ENCODE data around the gene OR5A2. TPM values are rescaled to one million over a fixed set of nuclear protein-coding genes. Genes with fewer than 3 reads are reported as not detected.

The OR5A2 gene, protein sequence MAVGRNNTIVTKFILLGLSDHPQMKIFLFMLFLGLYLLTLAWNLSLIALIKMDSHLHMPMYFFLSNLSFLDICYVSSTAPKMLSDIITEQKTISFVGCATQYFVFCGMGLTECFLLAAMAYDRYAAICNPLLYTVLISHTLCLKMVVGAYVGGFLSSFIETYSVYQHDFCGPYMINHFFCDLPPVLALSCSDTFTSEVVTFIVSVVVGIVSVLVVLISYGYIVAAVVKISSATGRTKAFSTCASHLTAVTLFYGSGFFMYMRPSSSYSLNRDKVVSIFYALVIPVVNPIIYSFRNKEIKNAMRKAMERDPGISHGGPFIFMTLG
- total RNA-seq (not detected), polyA plus RNA-seq (not detected)

DNA sequence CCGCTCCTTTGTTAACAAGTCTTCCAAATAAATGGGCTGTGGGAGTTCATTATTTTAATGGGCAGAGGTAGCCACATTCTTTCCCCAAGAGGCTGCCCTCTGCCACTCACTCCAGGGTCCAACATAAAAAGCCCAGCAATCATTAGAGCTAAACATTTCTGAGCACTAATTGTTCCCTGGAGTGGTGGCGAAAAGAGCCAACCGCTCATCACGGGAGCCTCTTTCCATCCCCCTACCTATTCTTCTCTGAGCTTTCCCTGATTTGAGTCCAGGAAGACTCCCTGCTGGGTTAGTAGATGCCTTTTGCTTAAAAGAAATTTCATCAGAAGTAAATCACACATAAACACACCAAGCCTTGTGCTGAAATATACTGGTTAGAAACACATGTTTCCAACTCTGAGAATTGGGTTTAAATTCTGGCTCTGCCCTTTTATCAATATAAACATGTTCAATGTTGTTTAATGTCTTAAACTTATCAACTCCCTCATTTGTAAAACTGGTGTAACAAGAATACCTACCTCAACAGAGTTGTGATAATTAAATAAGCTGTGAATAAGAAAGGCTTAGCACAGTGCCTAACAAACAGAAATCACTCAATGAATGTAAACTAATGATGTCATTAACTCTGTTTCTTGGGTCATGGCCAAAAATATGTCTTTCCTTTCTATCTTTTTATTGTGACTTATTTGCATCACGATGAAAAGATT, at the start of gene OR5A2:
Gene OR5A2, minus strand, starts transcription at position 53 of the 707 bp plus-strand sequence. CDS start 3,460 bp downstream, outside the sequence.
- Histone ChIP-seq H3K4me1 (ENCODE audit: insufficient read depth, low read length) (no peaks in the 10 kb centered on the region), H3K9me3 (ENCODE audit: control insufficient read depth in 1 of 2, low read length in 2 of 2) (no peaks in the 10 kb centered on the region), H3K27ac (ENCODE audit: low read depth, low read length) (no peak within 1 kb of the TSS), H3K27me3 (ENCODE audit: insufficient read depth, low read length) (no peaks in the 10 kb centered on the region), H3K36me3 (ENCODE audit: insufficient read depth, low read length) (no peaks in the 10 kb centered on the region), H3K4me3 (ENCODE audit: low read length in 2 of 2) (no peak within 1 kb of the TSS)
- CTCF ChIA-PET (ENCODE audit: partially characterized antibody), result no interaction called here
- peaks cover 2 to 5% of the 10 kb centered on the region in 2 donors for H3K27me3 Mint-ChIP-seq
- H3K36me3 Mint-ChIP-seq, result no peaks in the 10 kb centered on the region
- H3K4me3 Mint-ChIP-seq, result no peak within 1 kb of the TSS
- no peaks in the 10 kb centered on the region for H3K9me3 Mint-ChIP-seq
- no peak within 1 kb of the TSS for H3K27ac Mint-ChIP-seq
- DNase-seq, result no peak
- intact Hi-C loops (cut with micrococcal nuclease), result no loop called here
- H3K4me1 Mint-ChIP-seq, result no peaks in the 10 kb centered on the region
- POLR2A ChIA-PET (ENCODE audit: partially characterized antibody), result no interaction called here

DNA sequence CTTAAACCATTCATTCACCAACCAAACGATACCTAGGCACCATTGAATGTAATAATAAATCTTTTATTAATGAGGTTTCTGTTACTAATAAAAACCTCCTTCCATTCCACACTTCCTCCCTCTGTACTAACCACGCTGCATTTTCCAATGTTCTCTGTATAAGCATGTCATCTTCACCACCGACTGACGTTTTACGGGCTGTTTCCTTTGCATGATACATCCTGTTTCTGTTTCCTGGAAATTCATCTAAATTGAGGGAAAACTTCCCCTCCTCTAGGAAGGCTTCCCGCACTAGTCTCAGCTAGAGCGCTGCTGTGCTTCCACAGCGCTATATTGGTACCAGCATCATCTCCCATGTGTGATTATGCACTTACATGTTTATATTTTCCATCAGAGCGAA, 49.0 kb upstream of the OR5A2 start:
- no peaks in the 10 kb centered on the region for H3K27me3 ChIP-seq (ENCODE audit: insufficient read depth, low read length)
- Mint-ChIP-seq H3K36me3 (no peaks in the 10 kb centered on the region), H3K27me3 (peaks cover 7 to 19% of the 10 kb centered on the region in 2 donors), H3K9me3 (no peaks in the 10 kb centered on the region), H3K4me3 (no peak overlapping the region), H3K4me1 (peaks cover 0 to 2% (median under 1%) of the 10 kb centered on the region in 4 donors), H3K27ac (no peak overlapping the region)
- DNase-seq, result no peak
- no peak overlapping the region for H3K4me3 ChIP-seq (ENCODE audit: low read length in 2 of 2)
- no peak overlapping the region for H3K27ac ChIP-seq (ENCODE audit: low read depth, low read length)
- no peaks in the 10 kb centered on the region for H3K36me3 ChIP-seq (ENCODE audit: insufficient read depth, low read length)
- H3K4me1 ChIP-seq (ENCODE audit: insufficient read depth, low read length), result no peaks in the 10 kb centered on the region
- ChIA-PET POLR2A (ENCODE audit: partially characterized antibody) (no interaction called here), CTCF (ENCODE audit: partially characterized antibody) (no interaction called here)
- no peaks in the 10 kb centered on the region for H3K9me3 ChIP-seq (ENCODE audit: control insufficient read depth in 1 of 2, low read length in 2 of 2)
- intact Hi-C loops (cut with micrococcal nuclease), result no loop called here

DNA sequence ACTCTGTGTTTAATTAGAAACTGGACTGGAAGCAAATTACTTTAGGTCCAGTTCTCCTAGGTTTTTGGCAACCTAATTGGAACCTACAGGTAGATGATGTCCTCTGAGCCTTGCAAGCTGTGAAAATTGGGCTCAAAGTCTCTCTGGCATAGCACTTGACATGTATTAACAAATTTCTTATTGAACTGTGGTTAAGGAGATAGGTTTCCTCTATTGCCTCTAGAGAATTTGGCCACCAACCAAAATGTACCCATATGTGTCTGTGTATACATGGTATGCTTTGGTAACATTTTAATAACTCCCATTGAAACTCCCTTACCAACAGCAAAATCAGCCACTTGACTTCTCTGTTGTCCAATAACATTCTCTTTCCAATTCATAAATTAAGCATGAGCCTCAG, 46.8 kb upstream of the OR5A2 start, which contains the start of gene OR4D10:
Gene OR4D10, plus strand, starts transcription at position 301 of the 400 bp plus-strand sequence. CDS start 4,115 bp downstream, outside the sequence.
- no peaks in the 10 kb centered on the region for H3K36me3 ChIP-seq (ENCODE audit: insufficient read depth, low read length)
- no peaks in the 10 kb centered on the region for H3K4me1 ChIP-seq (ENCODE audit: insufficient read depth, low read length)
- no peak within 1 kb of the TSS for H3K4me3 Mint-ChIP-seq
- CTCF ChIA-PET (ENCODE audit: partially characterized antibody), result no interaction called here
- H3K36me3 Mint-ChIP-seq, result no peaks in the 10 kb centered on the region
- H3K27ac ChIP-seq (ENCODE audit: low read depth, low read length), result no peak within 1 kb of the TSS
- H3K27me3 Mint-ChIP-seq, result peaks cover 9 to 15% of the 10 kb centered on the region in 2 donors
- POLR2A ChIA-PET (ENCODE audit: partially characterized antibody), result no interaction called here
- no peaks in the 10 kb centered on the region for H3K9me3 Mint-ChIP-seq
- H3K27me3 ChIP-seq (ENCODE audit: insufficient read depth, low read length), result no peaks in the 10 kb centered on the region
- no peaks in the 10 kb centered on the region for H3K9me3 ChIP-seq (ENCODE audit: control insufficient read depth in 1 of 2, low read length in 2 of 2)
- H3K4me1 Mint-ChIP-seq, result peaks cover 0 to 2% (median under 1%) of the 10 kb centered on the region in 4 donors
- H3K4me3 ChIP-seq (ENCODE audit: low read length in 2 of 2), result no peak within 1 kb of the TSS
- intact Hi-C loops (cut with micrococcal nuclease), result no loop called here
- DNase-seq, result no peak
- no peak within 1 kb of the TSS for H3K27ac Mint-ChIP-seq

DNA sequence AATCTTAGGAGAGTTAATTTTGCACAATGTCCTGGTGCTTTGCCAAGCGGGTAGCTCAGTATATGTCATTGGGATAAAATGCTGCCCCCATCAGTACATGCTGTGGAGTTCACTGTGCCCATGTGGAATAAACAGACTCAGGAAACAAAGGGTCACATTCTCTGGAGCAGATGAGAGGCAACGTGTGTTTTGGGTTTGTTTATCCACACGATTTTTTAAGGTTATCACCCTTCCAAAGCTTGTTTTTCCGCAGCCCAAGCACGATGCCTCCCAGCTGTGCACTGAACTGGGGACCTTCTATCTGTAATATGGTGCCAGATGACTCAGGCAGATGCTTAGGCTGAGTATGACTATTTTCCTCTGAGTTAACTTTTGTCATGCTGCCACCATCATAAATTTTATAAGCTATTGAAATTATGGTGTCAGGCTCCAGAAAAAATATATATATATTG, 37.0 kb upstream of the OR5A2 start:
- no peaks in the 10 kb centered on the region for H3K27me3 ChIP-seq (ENCODE audit: insufficient read depth, low read length)
- peaks cover 0 to 2% (median 0%) of the 10 kb centered on the region in 8 donors for H3K9me3 Mint-ChIP-seq
- H3K4me3 ChIP-seq (ENCODE audit: low read length in 2 of 2), result no peak overlapping the region
- no peak overlapping the region for H3K27ac ChIP-seq (ENCODE audit: low read depth, low read length)
- POLR2A ChIA-PET (ENCODE audit: partially characterized antibody), result no interaction called here
- CTCF ChIA-PET (ENCODE audit: partially characterized antibody), result no interaction called here
- H3K4me1 ChIP-seq (ENCODE audit: insufficient read depth, low read length), result no peaks in the 10 kb centered on the region
- DNase-seq, result no peak
- no peaks in the 10 kb centered on the region for H3K9me3 ChIP-seq (ENCODE audit: control insufficient read depth in 1 of 2, low read length in 2 of 2)
- no peak overlapping the region for H3K4me3 Mint-ChIP-seq
- peaks cover 6 to 20% of the 10 kb centered on the region in 2 donors for H3K27me3 Mint-ChIP-seq
- no peak overlapping the region for H3K27ac Mint-ChIP-seq
- intact Hi-C loops (cut with micrococcal nuclease), result no loop called here
- no peaks in the 10 kb centered on the region for H3K36me3 ChIP-seq (ENCODE audit: insufficient read depth, low read length)
- no peaks in the 10 kb centered on the region for H3K36me3 Mint-ChIP-seq
- H3K4me1 Mint-ChIP-seq, result no peaks in the 10 kb centered on the region

DNA sequence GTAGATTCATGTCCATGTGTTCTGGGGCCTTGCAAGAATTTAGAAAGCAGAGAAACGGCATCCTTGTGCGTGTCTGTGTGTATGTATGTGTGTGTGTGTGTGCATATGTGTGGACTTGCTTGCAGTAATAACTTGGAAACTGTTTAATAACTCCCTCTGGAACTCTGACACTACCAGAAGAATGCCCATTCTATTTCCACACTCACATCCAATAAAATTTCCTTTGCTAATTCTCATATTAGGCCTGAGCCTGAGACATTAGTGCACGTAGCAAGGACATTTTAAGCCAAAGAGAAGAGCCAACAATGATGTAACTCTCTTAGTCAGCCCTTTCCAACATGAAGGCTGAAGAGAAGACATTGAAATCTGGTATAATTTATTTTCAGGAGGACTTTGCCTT, 33.7 kb upstream of the OR5A2 start:
- no peak for DNase-seq
- Histone ChIP-seq H3K36me3 (ENCODE audit: insufficient read depth, low read length) (no peaks in the 10 kb centered on the region), H3K4me3 (ENCODE audit: low read length in 2 of 2) (no peak overlapping the region), H3K4me1 (ENCODE audit: insufficient read depth, low read length) (no peaks in the 10 kb centered on the region), H3K27me3 (ENCODE audit: insufficient read depth, low read length) (no peaks in the 10 kb centered on the region), H3K9me3 (ENCODE audit: control insufficient read depth in 1 of 2, low read length in 2 of 2) (no peaks in the 10 kb centered on the region), H3K27ac (ENCODE audit: low read depth, low read length) (no peak overlapping the region)
- Mint-ChIP-seq H3K4me3 (no peak overlapping the region), H3K36me3 (no peaks in the 10 kb centered on the region), H3K27me3 (peaks cover 14 to 17% of the 10 kb centered on the region in 2 donors), H3K27ac (no peak overlapping the region), H3K9me3 (peaks cover 0 to 2% (median 0%) of the 10 kb centered on the region in 8 donors), H3K4me1 (no peaks in the 10 kb centered on the region)
- ChIA-PET POLR2A (ENCODE audit: partially characterized antibody) (interaction anchor here (0.7 kb wide), 1 partner anchor 53 kb away, joined by 3 read pairs; no protein-coding TSS in a partner anchor), CTCF (ENCODE audit: partially characterized antibody) (no interaction called here)
- intact Hi-C loops (cut with micrococcal nuclease), result no loop called here

DNA sequence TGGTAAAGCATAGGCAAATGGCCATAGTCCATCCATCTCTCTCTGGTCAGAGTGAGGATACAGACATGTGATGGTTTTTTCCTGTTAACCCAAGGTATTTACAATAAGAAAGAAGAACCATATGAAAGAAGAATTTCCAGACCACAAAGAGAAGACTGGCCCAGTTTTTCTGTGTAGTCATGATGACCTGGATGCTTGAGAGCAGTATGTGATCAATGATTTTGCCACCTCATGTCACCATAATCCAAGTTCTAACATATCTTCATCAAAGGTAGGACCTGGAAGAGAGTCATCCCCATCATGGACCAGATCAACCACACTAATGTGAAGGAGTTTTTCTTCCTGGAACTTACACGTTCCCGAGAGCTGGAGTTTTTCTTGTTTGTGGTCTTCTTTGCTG, 30.4 kb upstream of the OR5A2 start, which contains the start of gene OR4D6:
Gene OR4D6, plus strand, starts transcription at position 301 of the 400 bp plus-strand sequence. Its CDS starts 0 bp downstream, at position 301.
- ChIA-PET POLR2A (ENCODE audit: partially characterized antibody) (no interaction called here), CTCF (ENCODE audit: partially characterized antibody) (no interaction called here)
- H3K4me1 Mint-ChIP-seq, result no peaks in the 10 kb centered on the region
- no peak within 1 kb of the TSS for H3K4me3 ChIP-seq (ENCODE audit: low read length in 2 of 2)
- no peak within 1 kb of the TSS for H3K27ac ChIP-seq (ENCODE audit: low read depth, low read length)
- H3K27me3 ChIP-seq (ENCODE audit: insufficient read depth, low read length), result no peaks in the 10 kb centered on the region
- no peaks in the 10 kb centered on the region for H3K36me3 Mint-ChIP-seq
- peaks cover 0 to 2% (median 0%) of the 10 kb centered on the region in 8 donors for H3K9me3 Mint-ChIP-seq
- no peaks in the 10 kb centered on the region for H3K36me3 ChIP-seq (ENCODE audit: insufficient read depth, low read length)
- no peaks in the 10 kb centered on the region for H3K9me3 ChIP-seq (ENCODE audit: control insufficient read depth in 1 of 2, low read length in 2 of 2)
- no peak for DNase-seq
- H3K4me1 ChIP-seq (ENCODE audit: insufficient read depth, low read length), result no peaks in the 10 kb centered on the region
- intact Hi-C loops (cut with micrococcal nuclease), result no loop called here
- H3K27ac Mint-ChIP-seq, result no peak within 1 kb of the TSS
- peaks cover 13 to 17% of the 10 kb centered on the region in 2 donors for H3K27me3 Mint-ChIP-seq
- H3K4me3 Mint-ChIP-seq, result no peak within 1 kb of the TSS

DNA sequence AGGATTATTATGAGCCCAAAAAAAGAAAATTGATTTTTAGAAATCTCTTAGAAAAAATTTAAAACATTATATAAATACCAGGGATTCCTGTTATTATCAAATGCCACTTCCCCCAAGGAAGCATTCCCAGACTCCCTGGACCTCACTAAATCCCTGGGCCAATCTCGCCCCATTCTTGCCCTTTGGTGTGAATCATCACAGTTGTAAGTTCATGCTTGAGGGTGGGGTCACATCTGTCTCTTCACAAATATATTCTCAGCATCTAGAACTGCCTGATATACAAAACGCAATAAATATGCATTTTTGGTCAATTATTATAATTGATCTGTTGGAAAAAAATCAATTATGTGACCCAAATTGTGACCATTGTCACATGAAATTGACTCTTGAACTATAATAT, 22.3 kb upstream of the OR5A2 start:
- H3K4me3 Mint-ChIP-seq, result no peak overlapping the region
- Histone ChIP-seq H3K27me3 (ENCODE audit: insufficient read depth, low read length) (no peaks in the 10 kb centered on the region), H3K36me3 (ENCODE audit: insufficient read depth, low read length) (no peaks in the 10 kb centered on the region), H3K27ac (ENCODE audit: low read depth, low read length) (no peak overlapping the region), H3K4me1 (ENCODE audit: insufficient read depth, low read length) (no peaks in the 10 kb centered on the region), H3K9me3 (ENCODE audit: control insufficient read depth in 1 of 2, low read length in 2 of 2) (no peaks in the 10 kb centered on the region), H3K4me3 (ENCODE audit: low read length in 2 of 2) (no peak overlapping the region)
- H3K4me1 Mint-ChIP-seq, result no peaks in the 10 kb centered on the region
- H3K36me3 Mint-ChIP-seq, result no peaks in the 10 kb centered on the region
- peaks cover 6 to 13% of the 10 kb centered on the region in 2 donors for H3K27me3 Mint-ChIP-seq
- H3K9me3 Mint-ChIP-seq, result peaks cover 0 to 13% (median 4%) of the 10 kb centered on the region in 8 donors
- no peak overlapping the region for H3K27ac Mint-ChIP-seq
- no peak for DNase-seq
- intact Hi-C loops (cut with micrococcal nuclease), result no loop called here
- CTCF ChIA-PET (ENCODE audit: partially characterized antibody), result no interaction called here
- POLR2A ChIA-PET (ENCODE audit: partially characterized antibody), result no interaction called here
